Hindlimb muscle (tissue), 1 donor: ENCODE measurements around the gene RNF19B. TPM values are rescaled to one million over a fixed set of nuclear protein-coding genes. Genes with fewer than 3 reads are reported as not detected.

Experiments
- DNase-seq: peaks from one replicate; pipeline ENCODE4 v3.0.0-alpha.2; 2013
- polyA plus RNA-seq: library from polyadenylated mRNA; unstranded; fragments of 120-200 nt; gene quantifications from one replicate; pipeline ENCODE4 v1.2.1, GENCODE V29; 2013; ENCODE audit not compliant: insufficient read length

The RNF19B gene
- polyA plus RNA-seq, 1 donor = 12.0 TPM

DNA sequence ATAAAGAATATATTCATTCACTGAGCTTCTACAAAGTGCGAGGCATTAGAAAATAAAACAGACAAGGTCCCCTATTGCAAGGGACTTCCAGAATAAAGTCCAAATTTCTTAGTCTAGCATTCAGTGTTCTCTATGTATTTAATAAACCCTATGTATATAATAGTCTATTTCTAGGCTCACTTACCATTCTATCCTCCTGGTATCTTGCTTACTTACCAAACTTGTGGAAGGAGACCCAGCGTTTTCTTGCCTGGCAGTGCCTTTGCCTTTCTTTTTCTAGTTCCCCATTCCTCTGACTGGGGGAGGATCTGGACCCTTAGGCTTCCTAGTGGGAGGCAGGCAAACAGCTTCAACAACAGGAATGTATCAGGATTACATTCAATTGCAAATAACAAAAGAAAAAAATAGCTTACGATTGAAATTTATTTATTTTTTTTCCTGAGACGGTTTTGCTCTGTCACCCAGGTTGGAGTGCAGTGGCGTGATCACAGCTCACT, 690 bp upstream of the RNF19B start:
- DNase-seq = no peak

DNA sequence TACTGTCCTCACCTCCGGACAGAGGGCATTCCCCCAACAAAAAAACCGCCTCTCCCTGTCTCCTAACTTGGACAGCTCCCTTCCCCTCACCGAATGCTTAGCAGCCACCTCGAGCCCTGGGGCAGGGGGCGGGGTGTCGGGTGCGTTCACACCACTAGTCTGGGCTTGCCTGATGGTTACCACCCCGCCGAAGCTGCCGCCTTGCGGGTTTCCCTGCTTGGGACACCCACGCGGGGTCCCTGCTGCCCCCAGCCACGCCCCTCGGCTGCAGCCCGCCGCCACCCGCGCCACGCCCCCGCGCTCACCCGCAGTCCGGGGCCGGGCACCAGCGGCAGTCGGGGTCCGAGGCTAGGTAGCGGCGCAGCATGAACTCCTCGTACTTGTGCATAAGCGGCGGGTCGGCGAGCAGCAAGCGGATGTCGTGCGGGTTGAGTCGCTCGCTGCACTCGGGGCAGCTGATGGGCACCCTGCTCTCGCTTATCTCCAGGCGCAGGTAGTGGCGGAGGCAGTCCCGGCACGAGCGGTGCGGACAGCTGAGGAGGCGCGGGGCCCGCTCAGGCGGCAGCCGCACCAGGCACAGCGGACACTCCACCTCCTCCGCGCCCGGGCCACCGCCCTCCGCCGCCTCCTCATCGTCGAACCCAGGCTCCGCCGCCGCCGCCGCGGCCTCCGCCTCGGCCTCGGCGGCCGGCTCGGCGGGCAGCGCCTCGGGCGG, 706 bp downstream of the RNF19B start:
- peak; percentile 47 for DNase-seq

DNA sequence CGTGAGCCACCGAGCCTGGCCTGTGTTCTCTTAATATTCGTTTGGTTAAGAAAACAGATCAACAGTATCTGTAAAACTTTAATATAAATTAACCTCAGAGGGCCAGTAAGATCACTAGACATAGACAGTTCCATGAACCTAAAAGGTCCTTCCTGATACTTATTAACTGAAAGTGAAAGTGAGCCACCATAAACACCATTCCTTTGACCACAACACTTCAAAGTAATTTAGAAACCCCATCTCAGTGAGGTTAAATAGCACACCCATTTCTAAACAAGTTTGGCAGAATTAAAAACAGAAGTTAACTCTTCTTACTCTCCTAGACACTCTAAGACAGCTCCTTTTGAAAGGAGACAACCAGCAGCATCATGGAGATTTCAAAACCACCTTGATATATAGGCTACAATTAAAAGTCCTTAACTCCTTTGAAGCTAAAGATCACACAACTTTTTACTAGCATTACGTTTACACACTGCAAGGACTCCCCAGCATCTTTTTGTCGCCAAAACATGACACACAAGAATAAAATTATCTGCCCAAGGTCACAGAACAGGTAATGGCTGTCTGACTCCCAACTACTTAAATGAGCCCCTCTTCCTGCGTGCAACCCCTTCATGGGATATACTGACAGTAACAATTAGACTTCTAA, 2.2 kb downstream of the RNF19B start:
- DNase-seq = no peak

DNA sequence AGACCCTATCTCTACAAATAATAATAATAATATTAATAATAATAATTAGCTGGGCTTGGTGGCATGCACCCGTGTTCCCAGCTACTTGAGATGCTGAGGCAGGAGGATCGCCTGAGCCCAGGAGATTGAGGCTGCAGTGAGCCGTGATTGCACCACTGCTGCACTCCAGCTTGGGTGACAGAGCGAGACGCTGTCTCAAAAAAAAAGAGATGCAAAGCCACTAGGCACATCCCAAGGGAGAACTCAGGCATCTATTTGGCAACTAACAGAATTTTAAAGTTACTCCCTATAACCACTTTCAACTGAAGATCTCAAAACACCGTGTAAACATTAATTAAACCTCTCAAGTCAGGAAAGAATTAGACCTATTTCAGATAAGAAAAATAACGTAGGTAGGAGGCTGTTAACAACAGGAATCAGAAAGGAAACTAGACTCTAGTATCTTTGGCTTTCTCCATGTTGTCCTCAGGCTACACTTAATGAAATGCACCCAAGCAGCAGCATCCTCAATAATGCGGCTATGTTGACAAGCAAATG, 3.7 kb downstream of the RNF19B start:
- no peak for DNase-seq

DNA sequence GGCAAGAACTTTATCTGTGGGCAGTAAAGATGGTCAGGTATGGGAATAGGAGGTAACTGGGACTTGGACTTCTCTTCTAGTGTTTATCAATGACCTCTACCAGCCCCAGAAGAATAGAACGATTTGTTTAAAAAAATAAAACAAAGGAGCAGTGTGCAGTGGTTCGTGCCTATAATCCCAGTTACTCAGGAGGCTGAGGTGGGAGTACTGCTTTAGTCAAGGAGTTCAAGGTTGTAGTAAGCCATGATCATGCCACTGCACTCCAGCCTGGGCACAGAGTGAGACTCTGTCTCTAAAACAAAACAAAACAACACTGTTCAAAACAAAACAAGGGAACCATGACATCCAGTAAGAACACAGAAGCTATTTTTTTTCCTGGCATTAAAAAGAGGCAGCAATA, 4.3 kb downstream of the RNF19B start:
- no peak for DNase-seq

DNA sequence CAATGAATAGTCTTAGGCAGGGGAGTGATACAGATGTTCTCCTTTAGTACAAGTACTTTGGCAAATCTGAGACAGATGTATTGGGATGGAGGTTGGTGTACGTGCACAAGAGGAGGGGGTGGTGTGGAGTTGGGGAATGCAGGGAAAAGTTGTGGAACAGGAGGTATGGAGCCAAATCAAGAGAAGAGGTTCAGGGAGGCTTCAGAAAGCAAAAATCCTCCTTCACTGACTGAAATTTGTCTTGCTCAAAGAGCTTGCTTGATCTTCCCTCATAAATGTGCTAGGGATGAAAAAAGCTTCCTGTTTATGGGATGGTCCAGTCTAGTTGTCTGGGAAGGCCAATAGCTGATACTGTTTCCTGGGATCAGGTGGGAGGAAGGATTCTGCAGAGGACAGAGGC, 5.8 kb downstream of the RNF19B start:
- DNase-seq = no peak

DNA sequence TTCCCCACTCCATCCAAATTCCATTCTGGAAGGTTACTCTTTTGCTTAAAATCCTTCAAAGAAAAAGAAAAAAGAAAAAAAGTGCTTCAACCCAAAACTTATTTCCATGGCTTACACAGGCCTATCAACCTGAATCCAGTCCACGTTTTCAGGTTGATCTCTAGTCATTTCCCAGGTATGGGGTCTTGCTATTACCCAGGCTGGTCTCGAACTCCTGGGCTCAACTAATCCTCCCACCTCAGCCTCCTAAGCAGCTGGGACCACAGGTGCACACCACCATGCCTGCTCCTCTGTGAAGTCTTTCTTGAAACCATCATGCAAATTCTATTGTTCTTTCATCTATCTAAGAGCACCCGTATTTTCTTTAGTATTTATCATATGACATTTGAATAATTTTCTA, 7.6 kb downstream of the RNF19B start:
- DNase-seq = no peak

DNA sequence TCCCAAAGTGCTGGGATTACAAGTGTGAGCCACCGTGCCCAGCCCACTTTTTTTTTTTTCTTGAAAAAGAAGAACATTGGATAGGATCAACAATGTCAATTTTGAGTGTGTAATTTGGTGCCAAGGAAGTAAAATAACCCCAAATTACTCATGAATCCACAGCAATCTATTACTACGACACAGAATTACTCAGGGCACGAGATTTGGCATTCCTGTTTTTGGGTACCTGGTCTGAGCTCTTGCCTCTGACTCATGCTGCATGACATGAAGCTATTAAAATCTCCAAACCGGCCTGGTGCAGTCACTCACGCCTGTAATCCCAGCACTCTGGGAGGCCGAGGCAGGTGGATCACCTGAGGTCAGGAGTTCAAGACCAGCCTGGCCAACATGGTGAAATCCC, 10.4 kb downstream of the RNF19B start:
- DNase-seq = no peak

DNA sequence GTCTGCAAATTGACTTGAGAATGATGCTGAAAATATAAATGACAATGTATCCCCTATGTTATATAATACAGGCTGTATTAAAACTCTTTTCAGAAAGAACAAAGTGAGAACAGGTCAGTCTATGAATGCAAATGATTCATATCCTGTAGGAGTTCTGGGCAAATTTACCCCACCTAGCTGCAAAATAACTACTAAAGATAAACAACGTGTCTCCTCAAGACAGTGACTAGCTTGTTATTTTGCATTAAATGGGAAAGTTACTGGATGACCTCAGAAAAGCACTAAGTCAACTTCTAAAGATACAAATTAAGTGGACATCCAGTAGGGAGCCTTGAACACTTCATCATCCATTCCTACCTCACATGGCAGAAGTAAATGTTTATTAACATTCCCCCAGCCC, 11.1 kb downstream of the RNF19B start:
- DNase-seq = no peak

DNA sequence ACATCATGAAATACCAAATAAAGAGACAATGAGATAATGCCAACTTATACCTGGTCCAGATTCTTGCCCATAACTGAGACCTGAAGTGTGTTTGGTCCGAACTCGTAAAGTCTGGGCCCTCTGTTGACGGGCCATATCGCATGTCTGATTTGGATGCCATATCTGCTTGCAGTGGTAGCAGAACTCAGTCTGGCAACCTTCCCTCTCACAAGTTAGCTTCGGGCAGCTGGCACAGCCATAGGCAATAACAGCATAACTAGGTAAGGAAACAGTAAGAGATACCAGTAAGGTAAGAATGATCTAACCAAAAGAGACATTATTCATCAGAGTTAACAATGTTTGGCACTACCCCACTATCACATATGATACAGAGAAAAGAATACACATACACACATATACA, 15.1 kb downstream of the RNF19B start:
- no peak for DNase-seq

DNA sequence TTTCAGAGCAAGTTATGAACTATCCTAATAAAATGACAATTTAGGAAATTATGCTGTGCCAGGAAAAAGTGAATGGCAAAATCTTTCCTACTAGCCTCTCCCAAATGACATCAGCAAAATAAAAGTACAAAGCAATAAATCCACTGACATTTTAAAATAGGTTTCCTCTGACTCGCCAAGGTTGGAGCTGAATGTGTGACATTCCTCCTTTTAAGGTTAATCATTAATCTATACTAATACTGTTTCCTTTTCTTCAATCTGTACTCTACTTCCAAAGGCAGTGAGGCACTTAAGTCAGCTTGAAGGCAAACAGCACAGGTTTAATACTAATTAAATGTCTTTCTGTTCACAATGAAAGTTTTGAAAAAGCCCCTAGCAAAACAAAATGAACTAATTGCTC, 15.7 kb downstream of the RNF19B start:
- no peak for DNase-seq

DNA sequence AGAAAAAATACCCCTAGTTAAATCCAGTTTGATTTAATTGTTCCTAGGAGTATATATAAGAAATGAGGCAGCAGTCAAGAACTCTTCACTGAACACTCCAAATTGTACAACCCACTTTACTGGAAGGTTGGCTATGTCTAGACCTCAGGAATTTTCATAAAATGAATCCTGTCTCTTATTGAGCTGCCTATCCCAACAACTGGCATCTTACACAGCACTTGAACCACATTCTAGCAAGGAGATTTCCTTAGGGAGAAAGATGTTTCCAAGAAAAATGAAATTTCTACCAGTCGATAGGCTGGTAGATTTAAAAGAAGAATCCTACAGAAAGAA, 16.3 kb downstream of the RNF19B start:
- DNase-seq = no peak

DNA sequence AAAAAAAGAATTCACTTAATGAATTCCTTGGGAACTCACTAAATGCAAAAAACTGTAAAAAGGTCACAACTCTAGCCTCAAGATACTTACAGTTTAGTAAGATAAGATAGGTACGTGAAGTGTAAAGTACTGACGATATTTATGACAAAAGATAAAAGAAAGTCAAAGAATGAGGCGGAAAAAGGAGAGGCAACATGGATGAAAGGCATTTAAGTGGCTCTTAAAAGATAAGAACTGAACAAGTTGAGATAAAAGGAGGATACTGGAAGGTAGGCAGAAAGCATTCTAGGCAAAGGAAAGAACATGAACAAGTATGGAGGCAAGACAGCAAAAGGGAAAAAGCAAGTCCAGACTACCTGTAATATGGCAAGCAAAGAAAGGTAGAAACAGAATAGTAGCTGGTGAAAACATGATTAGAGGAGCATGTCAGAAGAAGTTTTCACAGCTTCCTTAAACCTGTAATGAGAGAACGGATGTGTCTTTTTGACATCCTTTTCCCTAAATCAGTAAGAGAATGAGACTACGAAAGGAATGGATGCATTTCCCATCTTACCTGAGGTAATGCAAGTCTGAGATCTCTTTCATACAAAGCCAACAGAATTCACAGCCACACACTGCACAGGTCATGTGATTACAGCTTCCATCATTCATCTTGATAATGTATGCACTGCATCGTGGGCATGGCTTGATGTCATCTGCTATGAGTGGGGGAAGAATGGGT, 16.8 kb downstream of the RNF19B start:
- DNase-seq = no peak

DNA sequence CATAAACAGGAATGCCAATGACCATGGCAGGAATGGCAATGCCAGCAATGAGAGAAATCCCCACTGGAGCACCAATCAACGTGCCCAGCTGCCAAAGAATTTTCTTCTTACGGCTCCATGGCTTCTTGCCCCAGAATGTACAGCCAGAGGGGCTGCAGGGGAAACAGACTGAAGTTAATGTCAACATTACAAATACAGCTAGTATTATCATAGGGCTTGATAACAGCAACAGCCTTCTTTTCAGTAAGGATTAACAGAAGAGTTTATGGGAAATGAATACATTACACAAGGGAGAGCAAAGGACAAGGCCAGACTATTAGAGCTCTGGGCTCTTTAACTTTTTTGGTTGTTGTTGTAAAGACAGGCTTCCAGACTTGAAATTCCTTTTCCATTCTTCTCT, 18.2 kb downstream of the RNF19B start:
- no peak for DNase-seq

DNA sequence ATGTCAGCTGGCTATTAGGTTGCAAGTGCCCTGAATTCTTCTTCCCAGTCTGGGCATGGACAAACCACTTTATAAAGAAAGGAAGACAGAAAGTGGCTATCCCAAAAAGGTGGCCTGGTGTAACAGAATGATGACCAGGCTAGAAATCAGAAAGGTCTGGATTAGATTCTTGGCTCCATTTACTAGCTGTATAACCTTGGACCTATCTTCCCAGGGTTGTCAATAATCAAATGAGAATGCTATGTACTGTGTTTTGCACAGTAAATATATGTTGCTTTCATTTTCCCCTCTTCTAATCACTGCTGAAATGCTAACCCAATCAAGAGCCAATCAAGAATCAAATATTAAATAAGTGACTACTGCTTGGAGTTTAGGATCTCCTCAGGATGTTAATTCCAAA, 20.4 kb downstream of the RNF19B start:
- no peak for DNase-seq

DNA sequence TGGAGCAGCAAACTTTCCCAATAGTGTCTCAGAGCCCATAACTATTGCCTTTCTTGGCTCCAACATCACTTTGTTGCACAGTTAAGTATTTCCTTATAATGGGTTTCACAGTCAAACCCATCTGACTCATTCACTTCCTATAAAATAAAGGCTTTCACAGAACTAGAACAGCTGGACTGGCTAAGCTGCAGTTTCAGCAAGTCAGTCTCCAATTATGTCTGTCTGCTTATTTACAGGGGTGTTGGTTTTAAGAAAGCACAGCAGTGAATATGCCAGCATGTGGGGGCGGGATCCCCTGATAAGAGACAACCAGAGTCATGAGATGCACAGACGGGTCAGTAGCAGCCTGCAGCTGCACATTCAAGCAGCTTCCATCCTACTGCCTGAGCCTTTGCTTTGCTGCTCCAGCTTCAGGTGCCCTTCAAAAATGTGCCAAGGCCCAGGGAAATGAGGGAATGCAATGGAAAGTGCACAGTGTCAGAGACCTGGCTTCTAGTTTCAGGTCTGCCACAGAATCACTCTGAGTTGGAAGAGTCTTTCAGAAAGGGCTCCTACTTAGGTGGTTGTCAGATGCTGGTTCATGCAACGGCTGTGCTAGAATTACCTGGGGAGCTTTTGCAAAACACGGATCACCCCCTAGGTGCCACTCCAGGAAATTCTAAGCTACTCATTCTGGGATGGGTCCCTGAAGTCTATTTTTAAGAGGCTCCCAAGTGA, 24.8 kb downstream of the RNF19B start:
- peak; percentile 57 for DNase-seq

DNA sequence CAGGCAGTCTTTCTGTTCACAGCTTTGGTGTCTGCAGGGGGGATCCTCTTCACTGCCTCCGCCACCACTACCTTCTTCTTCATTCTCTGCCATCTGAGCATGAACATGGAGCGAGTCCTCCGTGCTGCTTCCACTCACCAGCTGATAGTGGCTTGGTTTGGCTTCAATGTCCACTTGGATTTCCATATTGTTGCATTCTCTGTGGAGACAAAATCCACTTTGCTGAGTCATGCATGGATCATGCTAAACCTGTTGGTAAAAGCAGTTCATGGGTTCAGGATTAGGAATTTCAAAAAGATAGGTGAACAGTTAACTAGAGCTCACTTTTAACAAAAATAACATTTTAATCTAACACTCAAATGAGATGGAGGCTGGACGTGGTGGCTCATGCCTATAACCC, 27.5 kb downstream of the RNF19B start:
- no peak for DNase-seq

DNA sequence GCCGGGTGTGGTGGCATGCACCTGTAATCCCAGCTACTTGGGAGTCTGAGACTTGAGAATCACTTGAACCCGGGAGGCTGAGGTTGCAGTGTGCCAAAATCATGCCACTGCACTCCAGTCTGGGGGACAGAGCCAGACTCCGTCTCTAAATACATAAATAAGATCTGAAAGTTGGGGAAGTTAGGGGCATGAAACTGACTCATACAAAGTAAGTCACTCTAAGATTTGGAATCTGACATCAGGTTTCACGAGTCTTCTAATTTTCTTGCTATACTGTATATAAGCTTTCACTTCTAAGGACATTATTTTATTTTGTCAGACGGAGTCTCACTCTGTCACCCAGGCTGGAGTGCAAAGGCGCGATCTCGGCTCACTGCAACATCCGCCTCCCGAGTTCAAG, 30.1 kb downstream of the RNF19B start:
- no peak for DNase-seq

DNA sequence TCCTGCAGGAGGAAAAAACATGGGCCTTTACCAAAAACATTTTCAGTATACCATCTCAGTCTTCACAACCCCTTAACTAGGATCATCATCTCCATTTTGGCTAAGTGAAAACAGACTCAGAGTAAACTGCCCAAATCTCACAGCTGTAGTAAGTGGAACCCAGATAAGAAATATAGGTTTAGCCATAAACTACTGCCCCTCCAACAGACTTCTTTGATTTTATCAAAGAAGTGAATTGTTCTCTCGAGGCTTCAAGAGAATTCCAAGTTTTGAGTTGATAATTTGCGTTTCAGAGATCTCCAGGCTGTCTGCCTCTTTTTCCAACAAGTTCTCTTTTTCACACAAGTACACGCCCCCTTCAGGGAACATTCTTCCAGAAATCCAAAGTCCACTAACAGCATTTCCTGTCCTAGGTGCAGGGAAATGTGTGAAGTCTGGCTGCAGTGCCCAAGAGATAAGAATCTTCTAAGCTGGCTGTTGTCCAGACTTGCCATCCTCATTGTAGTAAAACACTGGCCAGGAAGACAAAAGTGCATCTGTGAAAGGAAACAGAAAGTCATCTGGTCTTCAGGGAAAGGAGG, 30.8 kb downstream of the RNF19B start:
- DNase-seq = no peak

DNA sequence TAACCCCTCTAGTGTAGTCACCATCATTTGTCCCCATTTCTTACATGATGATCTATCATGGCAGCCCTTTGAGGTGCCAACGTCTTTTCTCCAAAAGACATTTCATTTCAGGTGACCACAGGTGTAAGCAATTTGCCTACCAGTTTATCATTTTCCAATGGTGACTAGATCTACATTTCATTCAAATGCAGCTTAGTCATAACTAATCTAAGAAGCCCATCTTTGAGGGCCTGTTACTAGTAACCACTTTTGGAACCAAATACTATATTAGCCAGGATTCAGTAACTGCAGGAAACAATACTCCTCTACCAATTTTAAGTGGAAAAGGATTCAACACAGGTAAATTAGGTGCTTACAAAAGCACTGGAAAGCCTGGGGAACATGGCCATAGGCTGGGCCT, 32.8 kb downstream of the RNF19B start:
- no peak for DNase-seq

DNA sequence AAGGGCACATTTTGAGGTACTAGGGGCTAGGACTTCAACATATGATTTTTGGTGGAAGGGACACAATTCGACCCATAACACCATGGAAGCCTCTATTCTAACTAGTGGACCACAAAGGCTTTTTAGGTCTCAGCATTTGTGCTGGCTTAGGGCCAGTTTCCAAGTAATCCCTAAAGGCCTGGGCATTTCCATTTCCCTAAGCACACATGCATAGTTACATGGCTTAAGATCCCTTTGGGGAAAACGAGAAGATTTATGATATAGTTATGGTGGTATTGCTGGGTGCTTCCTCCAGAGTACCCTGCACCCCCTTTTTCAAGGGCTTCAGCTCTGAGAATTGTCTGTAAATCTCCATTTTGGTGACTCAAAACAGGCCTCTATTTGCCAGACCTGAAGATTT, 35.2 kb downstream of the RNF19B start:
- DNase-seq = no peak

DNA sequence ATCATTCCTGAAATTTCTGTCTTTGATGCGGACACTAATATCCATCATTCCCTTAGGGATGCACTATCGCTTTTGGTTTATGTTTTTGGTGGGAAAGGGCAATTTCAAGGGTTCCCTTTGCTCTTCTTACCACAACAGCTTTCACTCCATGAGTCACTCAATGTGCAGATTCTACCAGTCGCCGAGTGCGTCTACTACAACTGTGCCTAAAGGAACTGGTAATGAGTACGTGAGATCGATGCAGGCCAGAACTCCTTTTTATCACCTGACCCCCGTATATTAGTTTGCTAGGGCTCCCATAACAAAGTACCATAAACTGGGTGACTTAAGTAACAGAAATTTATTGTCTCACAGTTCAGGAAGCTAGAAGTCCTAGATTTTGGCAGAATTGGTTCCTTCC, 35.9 kb downstream of the RNF19B start:
- DNase-seq = no peak

DNA sequence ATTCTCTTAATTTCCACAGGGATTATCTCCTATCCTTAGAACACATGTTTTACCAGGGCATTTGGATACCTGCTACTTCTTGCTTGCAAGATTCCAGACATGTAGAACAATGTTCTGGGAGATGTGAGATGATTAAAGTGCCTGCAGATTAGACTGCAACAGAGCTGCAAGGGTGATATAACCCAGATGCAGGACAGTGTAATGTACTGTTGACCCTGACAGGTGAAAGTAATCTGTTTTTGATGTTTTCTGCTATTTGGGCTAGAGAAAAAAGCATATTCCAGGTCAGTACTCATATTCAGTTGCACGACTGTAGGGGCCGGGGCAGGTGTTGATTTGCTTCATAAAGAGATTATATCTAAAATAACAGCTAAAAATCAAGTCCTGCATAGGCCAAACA, 36.3 kb downstream of the RNF19B start:
- no peak for DNase-seq
